Measurements from ENCODE around the gene GPR21.

DNA sequence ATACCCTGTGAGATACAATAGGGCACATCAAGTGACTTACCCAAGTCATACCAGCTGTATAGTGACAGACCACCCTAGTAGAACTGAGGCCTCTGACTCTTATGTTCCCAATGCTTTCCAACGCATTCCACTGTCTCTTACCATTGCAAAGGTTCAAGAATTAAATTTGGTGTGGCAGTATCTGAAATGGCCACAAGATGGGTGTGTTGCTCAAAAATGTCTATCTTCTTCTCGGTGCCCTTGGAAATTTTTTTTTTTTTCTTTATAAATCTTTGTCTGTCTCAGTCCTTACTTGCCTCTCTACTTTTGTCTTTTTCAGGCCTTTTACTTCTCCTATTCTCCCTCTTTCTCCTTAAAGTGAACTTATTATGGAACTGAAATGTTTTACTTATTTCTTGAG is 48.4 kb downstream of the GPR21 start:
- TF ChIP-seq CTCF (conservative IDR thresholded peaks at IDR 0.05; ENCODE audit: low read depth in 2 of 2) (peak; percentile 67 to 79), EZH2 (IDR thresholded peaks at IDR 0.05; ENCODE audit: low read depth, unreplicated experiment) (no peak), STAT1 (IDR thresholded peaks at IDR 0.05; ENCODE audit: unreplicated experiment) (no peak), POLR2AphosphoS5 (IDR thresholded peaks at IDR 0.05; ENCODE audit: low read depth) (no peak), NANOG (IDR thresholded peaks at IDR 0.05; ENCODE audit: borderline replicate concordance) (no peak), EZH2phosphoT487 (IDR thresholded peaks at IDR 0.05; ENCODE audit: unreplicated experiment) (no peak), CREB1 (CRISPR knock-in tag; IDR thresholded peaks at IDR 0.05; ENCODE audit: low read depth) (no peak), ZNF114 (CRISPR knock-in tag; IDR thresholded peaks at IDR 0.05) (no peak), JUNB (IDR thresholded peaks at IDR 0.05; ENCODE audit: unreplicated experiment) (no peak), ZNF462 (CRISPR knock-in tag; IDR thresholded peaks at IDR 0.05) (no peak)
- TF ChIP-seq, protein P1, sequence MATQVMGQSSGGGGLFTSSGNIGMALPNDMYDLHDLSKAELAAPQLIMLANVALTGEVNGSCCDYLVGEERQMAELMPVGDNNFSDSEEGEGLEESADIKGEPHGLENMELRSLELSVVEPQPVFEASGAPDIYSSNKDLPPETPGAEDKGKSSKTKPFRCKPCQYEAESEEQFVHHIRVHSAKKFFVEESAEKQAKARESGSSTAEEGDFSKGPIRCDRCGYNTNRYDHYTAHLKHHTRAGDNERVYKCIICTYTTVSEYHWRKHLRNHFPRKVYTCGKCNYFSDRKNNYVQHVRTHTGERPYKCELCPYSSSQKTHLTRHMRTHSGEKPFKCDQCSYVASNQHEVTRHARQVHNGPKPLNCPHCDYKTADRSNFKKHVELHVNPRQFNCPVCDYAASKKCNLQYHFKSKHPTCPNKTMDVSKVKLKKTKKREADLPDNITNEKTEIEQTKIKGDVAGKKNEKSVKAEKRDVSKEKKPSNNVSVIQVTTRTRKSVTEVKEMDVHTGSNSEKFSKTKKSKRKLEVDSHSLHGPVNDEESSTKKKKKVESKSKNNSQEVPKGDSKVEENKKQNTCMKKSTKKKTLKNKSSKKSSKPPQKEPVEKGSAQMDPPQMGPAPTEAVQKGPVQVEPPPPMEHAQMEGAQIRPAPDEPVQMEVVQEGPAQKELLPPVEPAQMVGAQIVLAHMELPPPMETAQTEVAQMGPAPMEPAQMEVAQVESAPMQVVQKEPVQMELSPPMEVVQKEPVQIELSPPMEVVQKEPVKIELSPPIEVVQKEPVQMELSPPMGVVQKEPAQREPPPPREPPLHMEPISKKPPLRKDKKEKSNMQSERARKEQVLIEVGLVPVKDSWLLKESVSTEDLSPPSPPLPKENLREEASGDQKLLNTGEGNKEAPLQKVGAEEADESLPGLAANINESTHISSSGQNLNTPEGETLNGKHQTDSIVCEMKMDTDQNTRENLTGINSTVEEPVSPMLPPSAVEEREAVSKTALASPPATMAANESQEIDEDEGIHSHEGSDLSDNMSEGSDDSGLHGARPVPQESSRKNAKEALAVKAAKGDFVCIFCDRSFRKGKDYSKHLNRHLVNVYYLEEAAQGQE (IDR thresholded peaks at IDR 0.05; ENCODE audit: unreplicated experiment): no peak
